Fibroblast of lung (primary cell): ENCODE results near the gene CCDC92B. TPM values are rescaled to one million over a fixed set of nuclear protein-coding genes. Genes with fewer than 3 reads are reported as not detected.
"Not testable (repeated sequence)": the region's sequence is repeated elsewhere in the genome, so short reads cannot be mapped to it uniquely, and the experiment has no call there.

Experiments
- DNase-seq, 2 donors: peaks; one replicate each; pipeline versions ENCODE4 v3.0.0 to v3.0.0-alpha.2; 2010; ENCODE audit warnings: low read depth in 2 of 2
- H2AFZ ChIP-seq: 2 replicates; pipeline ENCODE4 v1.5.1; 2012; ENCODE audit warnings: low read length, control low read depth, inconsistent platforms
- H3K27ac ChIP-seq: 2 replicates; pipeline ENCODE4 v1.5.1; 2011; ENCODE audit warnings: low read length, control low read depth; ENCODE audit not compliant: insufficient read depth
- H3K27me3 ChIP-seq: 2 replicates; pipeline ENCODE4 v1.5.1; 2011; ENCODE audit warnings: mild to moderate bottlenecking, low read length; ENCODE audit not compliant: control insufficient read depth, insufficient read depth
- H3K36me3 ChIP-seq: 2 replicates; pipeline ENCODE4 v1.5.1; 2011; ENCODE audit warnings: low read length; ENCODE audit not compliant: control insufficient read depth, insufficient read depth
- H3K4me1 ChIP-seq: 2 replicates; pipeline ENCODE4 v1.5.1; 2011; ENCODE audit warnings: low read length; ENCODE audit not compliant: control insufficient read depth, insufficient read depth; ENCODE audit errors: extremely low read depth
- H3K4me2 ChIP-seq: 2 replicates; pipeline ENCODE4 v1.5.1; 2011; ENCODE audit warnings: low read length, control low read depth; ENCODE audit not compliant: insufficient read depth; ENCODE audit errors: extremely low read depth
- H3K4me3 ChIP-seq, 4 experiments: fragments of 200-600 bp in 1 of 4; sonication (generic) in 1 of 4; replicated peaks in 1 of 4; 2 replicates each; pipeline ENCODE4 v1.5.1; 2011 to 2016; ENCODE audit warnings: low read length in 4 of 4, low read depth in 3 of 4, mild to moderate bottlenecking in 3 of 4, control low read depth in 2 of 4, inconsistent platforms in 1 of 4, mixed read lengths in 1 of 4; ENCODE audit not compliant: insufficient read depth in 1 of 4; ENCODE audit errors: control extremely low read depth in 1 of 4
- H3K79me2 ChIP-seq: 2 replicates; pipeline ENCODE4 v1.5.1; 2012; ENCODE audit warnings: mild to moderate bottlenecking, low read length, inconsistent platforms; ENCODE audit not compliant: control insufficient read depth, insufficient read depth
- H3K9ac ChIP-seq: 2 replicates; pipeline ENCODE4 v1.5.1; 2011; ENCODE audit warnings: mild to moderate bottlenecking, low read length, control low read depth; ENCODE audit not compliant: insufficient read depth
- H3K9me3 ChIP-seq: 2 replicates; pipeline ENCODE4 v1.5.1; 2012; ENCODE audit warnings: low read depth, low read length; ENCODE audit not compliant: control insufficient read depth, insufficient read depth
- H4K20me1 ChIP-seq: 2 replicates; pipeline ENCODE4 v1.5.1; 2011; ENCODE audit warnings: low read length; ENCODE audit not compliant: control insufficient read depth, insufficient read depth; ENCODE audit errors: extremely low read depth
- CTCF ChIP-seq, 2 donors: IDR thresholded peaks in 1 of 2; conservative IDR thresholded peaks in 1 of 2; 1 replicate in 1 of 2; 2 replicates in 1 of 2; pipeline ENCODE4 v1.5.1; 2011 to 2012; ENCODE audit warnings: low read length in 2 of 2, control low read depth in 1 of 2, inconsistent platforms in 1 of 2, low read depth in 1 of 2, mild to moderate bottlenecking in 1 of 2
- EZH2 ChIP-seq: IDR thresholded peaks from 2 replicates; pipeline ENCODE4 v1.5.1; 2012; ENCODE audit warnings: low read length, control low read depth, mild to moderate bottlenecking; ENCODE audit errors: missing control alignments
- polyA plus RNA-seq, 2 donors: library from polyadenylated mRNA; depleted of rRNA in 1 of 2; stranded (reverse) in 1 of 2; unstranded in 1 of 2; fragments of >200 nt; gene quantifications; 2 replicates each; pipeline ENCODE4 v1.2.1, GENCODE V29; 2011 to 2012; ENCODE audit warnings: missing spikeins in 1 of 2
- total RNA-seq: library from RNA; depleted of rRNA; stranded (reverse); fragments of >200 nt; gene quantifications from 2 replicates; pipeline ENCODE4 v1.2.1, GENCODE V29; 2014

CCDC92B gene
- total and polyA plus RNA-seq, 2 donors (not counting 1 experiment from before 2014, with no cell fraction given), result not detected

GRCh38 chr17:2681650-2682049 lies 67.8 kb downstream of the CCDC92B start:
- H3K27me3 ChIP-seq, result no peaks in the 10 kb centered on the region
- H3K4me1 ChIP-seq, result peaks cover 5% of the 10 kb centered on the region
- no peak overlapping the region for H3K27ac ChIP-seq
- TF ChIP-seq CTCF (conservative IDR thresholded peaks at IDR 0.05 in 1 of 2, IDR thresholded peaks at IDR 0.05 in 1 of 2; ENCODE audit: low read depth in 1 of 2, low read length in 2 of 2), result no peak
- no peak for TF ChIP-seq EZH2
- no peak overlapping the region for H3K9ac ChIP-seq
- no peaks in the 10 kb centered on the region for H3K9me3 ChIP-seq
- peaks cover 4% of the 10 kb centered on the region for H4K20me1 ChIP-seq
- H2AFZ ChIP-seq, result no peak overlapping the region
- H3K4me2 ChIP-seq, result no peak overlapping the region
- DNase-seq, result no peak
- peaks cover 5% of the 10 kb centered on the region for H3K36me3 ChIP-seq
- no peak overlapping the region for H3K4me3 ChIP-seq
- H3K79me2 ChIP-seq, result peaks cover 2% of the 10 kb centered on the region

DNA sequence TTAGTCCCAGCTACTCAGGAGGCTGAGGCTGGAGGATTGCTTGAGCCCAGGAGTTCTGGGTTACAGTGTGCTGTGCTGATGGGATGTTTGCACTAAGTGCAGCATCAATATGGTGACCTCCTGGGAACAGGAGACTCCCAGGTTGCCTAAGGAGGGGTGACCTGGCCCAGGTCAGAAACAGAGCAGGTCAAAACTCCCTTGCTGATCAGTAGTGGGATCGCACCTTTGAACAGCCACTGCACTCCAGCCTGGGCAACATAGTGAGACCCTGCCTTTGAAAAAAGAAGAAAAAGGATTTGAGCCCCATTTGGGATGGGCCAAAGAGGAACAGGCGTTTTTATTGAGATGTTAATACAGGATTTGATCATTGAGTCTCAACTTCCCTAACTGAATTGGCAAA lies 68.5 kb downstream of the CCDC92B start:
- TF ChIP-seq EZH2 (no peak), CTCF (conservative IDR thresholded peaks at IDR 0.05 in 1 of 2, IDR thresholded peaks at IDR 0.05 in 1 of 2; ENCODE audit: low read depth in 1 of 2, low read length in 2 of 2) (no peak)
- no peaks in the 10 kb centered on the region for H3K27me3 ChIP-seq
- no peak overlapping the region for H3K27ac ChIP-seq
- H3K79me2 ChIP-seq, result peaks cover 2% of the 10 kb centered on the region
- no peak overlapping the region for H3K4me3 ChIP-seq
- H4K20me1 ChIP-seq, result peaks cover 4% of the 10 kb centered on the region
- H3K4me1 ChIP-seq, result peaks cover 3% of the 10 kb centered on the region
- H2AFZ ChIP-seq, result no peak overlapping the region
- no peak for DNase-seq
- H3K9ac ChIP-seq, result no peak overlapping the region
- H3K9me3 ChIP-seq, result no peaks in the 10 kb centered on the region
- no peak overlapping the region for H3K4me2 ChIP-seq
- H3K36me3 ChIP-seq, result peaks cover 5% of the 10 kb centered on the region

DNA sequence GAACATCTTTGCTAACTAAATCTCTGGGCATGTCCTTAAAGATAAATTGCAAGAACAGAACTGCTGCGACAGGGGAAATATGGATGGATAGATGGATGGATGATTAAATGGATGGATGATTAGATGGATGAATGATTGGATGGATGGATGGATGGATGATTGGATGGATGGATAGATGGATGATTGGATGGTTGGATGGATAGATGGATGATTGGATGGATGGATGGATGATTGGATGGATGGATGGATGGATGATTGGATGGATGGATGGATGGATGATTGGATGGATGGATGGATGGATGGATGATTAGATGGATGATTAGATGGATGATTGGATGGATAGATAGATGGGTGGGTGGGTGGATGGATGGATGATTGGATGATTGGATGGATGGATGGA lies 70.2 kb downstream of the CCDC92B start:
- H3K4me3 ChIP-seq, H4K20me1 ChIP-seq, H3K9ac ChIP-seq, H3K27ac ChIP-seq, H2AFZ ChIP-seq, H3K27me3 ChIP-seq, H3K36me3 ChIP-seq, H3K4me1 ChIP-seq, H3K4me2 ChIP-seq, H3K79me2 ChIP-seq, H3K9me3 ChIP-seq, DNase-seq: not testable (repeated sequence)

Other genes with a start within 250 kb of the CCDC92B start
- gene METTL16, start 237.8 kb downstream of the CCDC92B start, total RNA-seq, result 12.2 and 12.8 TPM in 2 replicates
- 13.4 and 15.4 TPM in 2 replicates for gene METTL16, start 237.8 kb downstream of the CCDC92B start, polyA plus RNA-seq
- 78.6 and 108 TPM in 2 replicates for gene PAFAH1B1, start 156.0 kb downstream of the CCDC92B start, total RNA-seq
- gene PAFAH1B1, start 156.0 kb downstream of the CCDC92B start, polyA plus RNA-seq, result 87.7 and 107 TPM in 2 replicates
- 28.2 and 29.4 TPM in 2 replicates for gene CLUH, start 37.9 kb downstream of the CCDC92B start, total RNA-seq
- 10.5 and 19.2 TPM in 2 replicates for gene CLUH, start 37.9 kb downstream of the CCDC92B start, polyA plus RNA-seq
- 0.33 and 0.51 TPM in 2 replicates for gene RAP1GAP2, start 46.8 kb upstream of the CCDC92B start, total RNA-seq
- 0.99 and 1.3 TPM in 2 replicates for gene RAP1GAP2, start 46.8 kb upstream of the CCDC92B start, polyA plus RNA-seq